ENCODE data around the gene PLPP3.
A peak's percentile ranks its signal among the peaks of the same experiment; 100 is the strongest.

The PLPP3 gene

GRCh38 chr1:56489695-56490094, 89.7 kb downstream of the PLPP3 start:
- H3K9me3 Mint-ChIP-seq, result peaks cover 11% of the 10 kb centered on the region
- no peak overlapping the region for H3K27ac Mint-ChIP-seq
- H3K36me3 Mint-ChIP-seq (ENCODE audit: low read depth), result peaks cover 31% of the 10 kb centered on the region
- H3K4me1 Mint-ChIP-seq, result peaks cover 5% of the 10 kb centered on the region
- no peak overlapping the region for H3K4me3 Mint-ChIP-seq
- DNase-seq, result no peak
- no peak for TF ChIP-seq CTCF (IDR thresholded peaks at IDR 0.05)
- no peaks in the 10 kb centered on the region for H3K27me3 Mint-ChIP-seq (ENCODE audit: low read depth, poor library complexity)

GRCh38 chr1:56484695-56485094, 94.7 kb downstream of the PLPP3 start:
- Mint-ChIP-seq H3K4me1 (no peaks in the 10 kb centered on the region), H3K4me3 (no peak overlapping the region), H3K36me3 (ENCODE audit: low read depth) (peaks cover 6% of the 10 kb centered on the region), H3K27me3 (ENCODE audit: low read depth, poor library complexity) (no peaks in the 10 kb centered on the region), H3K9me3 (peaks cover 3% of the 10 kb centered on the region), H3K27ac (no peak overlapping the region)
- no peak for TF ChIP-seq CTCF (IDR thresholded peaks at IDR 0.05)
- no peak for DNase-seq

GRCh38 chr1:56483104-56483503, 96.3 kb downstream of the PLPP3 start:
- DNase-seq, result no peak
- Mint-ChIP-seq H3K4me1 (peaks cover 9% of the 10 kb centered on the region), H3K4me3 (no peak overlapping the region), H3K36me3 (ENCODE audit: low read depth) (no peaks in the 10 kb centered on the region), H3K27me3 (ENCODE audit: low read depth, poor library complexity) (peaks cover 5% of the 10 kb centered on the region), H3K27ac (no peak overlapping the region), H3K9me3 (no peaks in the 10 kb centered on the region)
- no peak for TF ChIP-seq CTCF (IDR thresholded peaks at IDR 0.05)

- no peak overlapping the region for H3K4me3 Mint-ChIP-seq
- H3K27me3 Mint-ChIP-seq (ENCODE audit: low read depth, poor library complexity), result peaks cover 5% of the 10 kb centered on the region
- H3K27ac Mint-ChIP-seq, result no peak overlapping the region
- no peaks in the 10 kb centered on the region for H3K36me3 Mint-ChIP-seq (ENCODE audit: low read depth)
- DNase-seq, result no peak
- no peaks in the 10 kb centered on the region for H3K9me3 Mint-ChIP-seq
- no peak for TF ChIP-seq CTCF (IDR thresholded peaks at IDR 0.05)
- H3K4me1 Mint-ChIP-seq, result peaks cover 14% of the 10 kb centered on the region
These were observed 96.9 kb downstream of the PLPP3 start for GRCh38 chr1:56482486-56482885.

GRCh38 chr1:56481140-56481694, 98.1 kb downstream of the PLPP3 start:
- no peak overlapping the region for H3K27ac Mint-ChIP-seq
- H3K4me1 Mint-ChIP-seq, result peaks cover 23% of the 10 kb centered on the region
- peaks cover 14% of the 10 kb centered on the region for H3K27me3 Mint-ChIP-seq (ENCODE audit: low read depth, poor library complexity)
- DNase-seq, result no peak
- TF ChIP-seq CTCF (IDR thresholded peaks at IDR 0.05), result no peak
- H3K9me3 Mint-ChIP-seq, result no peaks in the 10 kb centered on the region
- H3K36me3 Mint-ChIP-seq (ENCODE audit: low read depth), result no peaks in the 10 kb centered on the region
- no peak overlapping the region for H3K4me3 Mint-ChIP-seq

- no peak for TF ChIP-seq CTCF (IDR thresholded peaks at IDR 0.05)
- Mint-ChIP-seq H3K4me3 (peak overlapping the region; percentile 53), H3K27me3 (ENCODE audit: low read depth, poor library complexity) (peaks cover 21% of the 10 kb centered on the region), H3K4me1 (peaks cover 23% of the 10 kb centered on the region), H3K27ac (no peak overlapping the region), H3K9me3 (no peaks in the 10 kb centered on the region), H3K36me3 (ENCODE audit: low read depth) (no peaks in the 10 kb centered on the region)
- no peak for DNase-seq
These were observed 100.6 kb downstream of the PLPP3 start for GRCh38 chr1:56478734-56479133.
